Liver (tissue), 9 donors: ENCODE measurements around the gene NMUR2. TPM values are rescaled to one million over a fixed set of nuclear protein-coding genes. Genes with fewer than 3 reads are reported as not detected.

Experiments used
- DNase-seq: peaks from one replicate; pipeline ENCODE4 v3.0.0-alpha.2; 2017; ENCODE audit warnings: low spot score
- H3K27ac ChIP-seq, 2 donors: one replicate each; pipeline ENCODE4 v1.7.0; 2013; ENCODE audit warnings: inconsistent platforms in 2 of 2, low read length in 2 of 2, control low read depth in 1 of 2, low read depth in 1 of 2, mild to moderate bottlenecking in 1 of 2
- H3K27me3 ChIP-seq, 4 donors: one replicate each; pipeline versions ENCODE4 v1.6.1 to v1.7.0; 2013; ENCODE audit warnings: low read length in 3 of 4, inconsistent platforms in 1 of 4, mild to moderate bottlenecking in 1 of 4, moderate library complexity in 1 of 4; ENCODE audit not compliant: control insufficient read depth in 4 of 4, insufficient read depth in 4 of 4
- H3K36me3 ChIP-seq, 4 donors: one replicate each; pipeline versions ENCODE4 v1.6.1 to v1.7.0; 2013; ENCODE audit warnings: low read length in 3 of 4, mild to moderate bottlenecking in 3 of 4, low read depth in 1 of 4, moderate library complexity in 1 of 4; ENCODE audit not compliant: control insufficient read depth in 4 of 4, insufficient read depth in 3 of 4
- H3K4me1 ChIP-seq, 4 donors: one replicate each; pipeline versions ENCODE4 v1.6.1 to v1.7.0; 2013; ENCODE audit warnings: low read length in 3 of 4, mild to moderate bottlenecking in 3 of 4, moderate library complexity in 1 of 4; ENCODE audit not compliant: control insufficient read depth in 4 of 4, insufficient read depth in 4 of 4
- H3K4me3 ChIP-seq, 3 donors: one replicate each; pipeline versions ENCODE4 v1.6.1 to v1.7.0; 2013; ENCODE audit warnings: low read length in 3 of 3, control low read depth in 1 of 3, low read depth in 1 of 3, mild to moderate bottlenecking in 1 of 3
- H3K9ac ChIP-seq, 2 donors: one replicate each; pipeline ENCODE4 v1.7.0; 2013; ENCODE audit warnings: low read length in 2 of 2, mild to moderate bottlenecking in 2 of 2, moderate library complexity in 2 of 2, control low read depth in 1 of 2, low read depth in 1 of 2
- H3K9me3 ChIP-seq, 4 donors: one replicate each; pipeline versions ENCODE4 v1.6.1 to v1.7.0; 2013; ENCODE audit warnings: low read length in 3 of 4; ENCODE audit not compliant: control insufficient read depth in 4 of 4
- EGR1 ChIP-seq, 2 donors: IDR thresholded peaks; 2 replicates each; pipeline ENCODE4 v1.6.1; 2016 to 2018; ENCODE audit warnings: antibody characterized with exemption in 2 of 2, low read depth in 2 of 2
- FOXA1 ChIP-seq: IDR thresholded peaks from 2 replicates; pipeline ENCODE4 v1.6.1; 2016; ENCODE audit warnings: antibody characterized with exemption
- FOXA2 ChIP-seq: IDR thresholded peaks from 2 replicates; pipeline ENCODE4 v1.6.1; 2016; ENCODE audit warnings: antibody characterized with exemption
- GABPA ChIP-seq, 2 donors: IDR thresholded peaks in 1 of 2; conservative IDR thresholded peaks in 1 of 2; 2 replicates each; pipeline ENCODE4 v1.6.1; 2016; ENCODE audit warnings: antibody characterized with exemption in 2 of 2, mild to moderate bottlenecking in 1 of 2, moderate library complexity in 1 of 2
- HNF4A ChIP-seq, 2 donors: conservative IDR thresholded peaks; 2 replicates each; pipeline ENCODE4 v1.6.1; 2016; ENCODE audit warnings: antibody characterized with exemption in 2 of 2, mild to moderate bottlenecking in 2 of 2
- HNF4G ChIP-seq: IDR thresholded peaks from 2 replicates; pipeline ENCODE4 v1.6.1; 2016; ENCODE audit warnings: antibody characterized with exemption
- NR2F2 ChIP-seq: IDR thresholded peaks from 2 replicates; pipeline ENCODE4 v1.6.1; 2016; ENCODE audit warnings: antibody characterized with exemption
- RAD21 ChIP-seq, 2 donors: IDR thresholded peaks; 2 replicates each; pipeline ENCODE4 v1.6.1; 2016; ENCODE audit warnings: antibody characterized with exemption in 2 of 2, mild to moderate bottlenecking in 2 of 2
- TAF1 ChIP-seq: conservative IDR thresholded peaks from 2 replicates; pipeline ENCODE4 v1.6.1; 2016; ENCODE audit warnings: antibody characterized with exemption, mild to moderate bottlenecking
- WGBS: extraction: QIAGEN DNeasy Blood & Tissue Kit; methylation state at CpG from one replicate; pipeline ENCODE4 v1.1.7; 2013; 5-methylcytosine and 5-hydroxymethylcytosine counted together
- polyA plus RNA-seq, 2 donors: library from polyadenylated mRNA; stranded (reverse) in 1 of 2; unstranded in 1 of 2; fragments of 200-250 nt in 1 of 2; fragments of >200 nt in 1 of 2; fragmentation: Nextera tagmentation in 1 of 2; extraction: Ambion mirVana in 1 of 2; gene quantifications; one replicate each; pipeline versions ENCODE4 v1.2.1 to v1.2.3, GENCODE V29; 2013 to 2015
- total RNA-seq, 2 donors: library from RNA; depleted of rRNA; stranded (reverse); fragments of >200 nt; gene quantifications; one replicate each; pipeline ENCODE4 v1.2.3, GENCODE V29; 2014
- TF ChIP-seq, protein P1 (sequence below): IDR thresholded peaks from 2 replicates; pipeline ENCODE4 v1.6.1; 2016; ENCODE audit warnings: antibody characterized with exemption, mild to moderate bottlenecking
- TF ChIP-seq, protein P2 (sequence below): fragments of 150-350 bp; IDR thresholded peaks from 2 replicates; pipeline ENCODE4 v1.5.1; 2017; ENCODE audit warnings: improper control_type of control experiment, low read depth, low read length; ENCODE audit not compliant: missing input control
- TF ChIP-seq, protein P3 (sequence below): IDR thresholded peaks from 2 replicates; pipeline ENCODE4 v1.6.1; 2016; ENCODE audit warnings: antibody characterized with exemption
- TF ChIP-seq, protein P4 (sequence below): IDR thresholded peaks from 2 replicates; pipeline ENCODE4 v1.6.1; 2016; ENCODE audit warnings: antibody characterized with exemption
- donor health status: healthy.
- donor health status: healthy.
- donor health status: healthy.
- donor health status: healthy.
- donor health status: healthy.

The NMUR2 gene
- total and polyA plus RNA-seq, 4 donors: not detected

DNA sequence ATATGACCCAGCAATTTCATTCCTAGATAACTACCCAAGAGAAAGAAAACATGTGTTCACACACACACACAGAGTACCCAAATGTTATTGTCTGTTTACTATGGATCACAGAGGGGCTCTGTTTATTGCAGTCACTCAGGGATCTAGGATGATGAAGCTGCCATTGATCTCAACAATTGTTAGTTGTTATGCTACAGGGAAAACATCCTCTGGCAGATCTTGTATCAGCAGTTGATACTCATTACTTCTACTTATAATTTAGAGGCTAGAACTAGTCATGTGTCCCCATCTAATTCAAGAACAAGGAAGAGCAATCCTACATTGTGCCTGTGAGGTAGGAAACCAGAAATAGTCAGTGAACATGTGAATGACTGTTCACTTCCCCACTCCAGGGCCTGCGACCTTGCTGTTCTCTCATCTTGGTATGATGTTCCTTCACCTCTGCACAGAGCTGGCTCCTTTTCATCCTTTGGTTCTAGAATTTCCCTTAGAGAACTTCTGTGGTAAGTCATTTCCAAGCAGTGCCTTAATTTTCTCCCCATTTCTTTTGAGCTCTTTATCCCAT is 30.3 kb downstream of the NMUR2 start:
- Histone ChIP-seq H3K36me3 (no peaks in the 10 kb centered on the region), H3K9me3 (no peaks in the 10 kb centered on the region), H3K27me3 (peaks cover 0 to 3% (median 0%) of the 10 kb centered on the region in 4 donors), H3K9ac (no peak overlapping the region), H3K4me3 (no peak overlapping the region), H3K27ac (no peak overlapping the region), H3K4me1 (no peaks in the 10 kb centered on the region)
- no peak for DNase-seq
- 57% methylated on average over 1 of the region's 1 CpG for WGBS
- TF ChIP-seq, protein P1, sequence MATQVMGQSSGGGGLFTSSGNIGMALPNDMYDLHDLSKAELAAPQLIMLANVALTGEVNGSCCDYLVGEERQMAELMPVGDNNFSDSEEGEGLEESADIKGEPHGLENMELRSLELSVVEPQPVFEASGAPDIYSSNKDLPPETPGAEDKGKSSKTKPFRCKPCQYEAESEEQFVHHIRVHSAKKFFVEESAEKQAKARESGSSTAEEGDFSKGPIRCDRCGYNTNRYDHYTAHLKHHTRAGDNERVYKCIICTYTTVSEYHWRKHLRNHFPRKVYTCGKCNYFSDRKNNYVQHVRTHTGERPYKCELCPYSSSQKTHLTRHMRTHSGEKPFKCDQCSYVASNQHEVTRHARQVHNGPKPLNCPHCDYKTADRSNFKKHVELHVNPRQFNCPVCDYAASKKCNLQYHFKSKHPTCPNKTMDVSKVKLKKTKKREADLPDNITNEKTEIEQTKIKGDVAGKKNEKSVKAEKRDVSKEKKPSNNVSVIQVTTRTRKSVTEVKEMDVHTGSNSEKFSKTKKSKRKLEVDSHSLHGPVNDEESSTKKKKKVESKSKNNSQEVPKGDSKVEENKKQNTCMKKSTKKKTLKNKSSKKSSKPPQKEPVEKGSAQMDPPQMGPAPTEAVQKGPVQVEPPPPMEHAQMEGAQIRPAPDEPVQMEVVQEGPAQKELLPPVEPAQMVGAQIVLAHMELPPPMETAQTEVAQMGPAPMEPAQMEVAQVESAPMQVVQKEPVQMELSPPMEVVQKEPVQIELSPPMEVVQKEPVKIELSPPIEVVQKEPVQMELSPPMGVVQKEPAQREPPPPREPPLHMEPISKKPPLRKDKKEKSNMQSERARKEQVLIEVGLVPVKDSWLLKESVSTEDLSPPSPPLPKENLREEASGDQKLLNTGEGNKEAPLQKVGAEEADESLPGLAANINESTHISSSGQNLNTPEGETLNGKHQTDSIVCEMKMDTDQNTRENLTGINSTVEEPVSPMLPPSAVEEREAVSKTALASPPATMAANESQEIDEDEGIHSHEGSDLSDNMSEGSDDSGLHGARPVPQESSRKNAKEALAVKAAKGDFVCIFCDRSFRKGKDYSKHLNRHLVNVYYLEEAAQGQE: no peak
- no peak for TF ChIP-seq RAD21 (IDR thresholded peaks at IDR 0.05)
- no peak for TF ChIP-seq GABPA (IDR thresholded peaks at IDR 0.05 in 1 of 2, conservative IDR thresholded peaks at IDR 0.05 in 1 of 2)
- TF ChIP-seq, protein P2, sequence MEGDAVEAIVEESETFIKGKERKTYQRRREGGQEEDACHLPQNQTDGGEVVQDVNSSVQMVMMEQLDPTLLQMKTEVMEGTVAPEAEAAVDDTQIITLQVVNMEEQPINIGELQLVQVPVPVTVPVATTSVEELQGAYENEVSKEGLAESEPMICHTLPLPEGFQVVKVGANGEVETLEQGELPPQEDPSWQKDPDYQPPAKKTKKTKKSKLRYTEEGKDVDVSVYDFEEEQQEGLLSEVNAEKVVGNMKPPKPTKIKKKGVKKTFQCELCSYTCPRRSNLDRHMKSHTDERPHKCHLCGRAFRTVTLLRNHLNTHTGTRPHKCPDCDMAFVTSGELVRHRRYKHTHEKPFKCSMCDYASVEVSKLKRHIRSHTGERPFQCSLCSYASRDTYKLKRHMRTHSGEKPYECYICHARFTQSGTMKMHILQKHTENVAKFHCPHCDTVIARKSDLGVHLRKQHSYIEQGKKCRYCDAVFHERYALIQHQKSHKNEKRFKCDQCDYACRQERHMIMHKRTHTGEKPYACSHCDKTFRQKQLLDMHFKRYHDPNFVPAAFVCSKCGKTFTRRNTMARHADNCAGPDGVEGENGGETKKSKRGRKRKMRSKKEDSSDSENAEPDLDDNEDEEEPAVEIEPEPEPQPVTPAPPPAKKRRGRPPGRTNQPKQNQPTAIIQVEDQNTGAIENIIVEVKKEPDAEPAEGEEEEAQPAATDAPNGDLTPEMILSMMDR: no peak
- TF ChIP-seq, protein P3, sequence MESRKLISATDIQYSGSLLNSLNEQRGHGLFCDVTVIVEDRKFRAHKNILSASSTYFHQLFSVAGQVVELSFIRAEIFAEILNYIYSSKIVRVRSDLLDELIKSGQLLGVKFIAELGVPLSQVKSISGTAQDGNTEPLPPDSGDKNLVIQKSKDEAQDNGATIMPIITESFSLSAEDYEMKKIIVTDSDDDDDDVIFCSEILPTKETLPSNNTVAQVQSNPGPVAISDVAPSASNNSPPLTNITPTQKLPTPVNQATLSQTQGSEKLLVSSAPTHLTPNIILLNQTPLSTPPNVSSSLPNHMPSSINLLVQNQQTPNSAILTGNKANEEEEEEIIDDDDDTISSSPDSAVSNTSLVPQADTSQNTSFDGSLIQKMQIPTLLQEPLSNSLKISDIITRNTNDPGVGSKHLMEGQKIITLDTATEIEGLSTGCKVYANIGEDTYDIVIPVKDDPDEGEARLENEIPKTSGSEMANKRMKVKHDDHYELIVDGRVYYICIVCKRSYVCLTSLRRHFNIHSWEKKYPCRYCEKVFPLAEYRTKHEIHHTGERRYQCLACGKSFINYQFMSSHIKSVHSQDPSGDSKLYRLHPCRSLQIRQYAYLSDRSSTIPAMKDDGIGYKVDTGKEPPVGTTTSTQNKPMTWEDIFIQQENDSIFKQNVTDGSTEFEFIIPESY: no peak
- TF ChIP-seq FOXA2: no peak
- no peak for TF ChIP-seq FOXA1
- TF ChIP-seq HNF4G: no peak
- no peak for TF ChIP-seq EGR1 (IDR thresholded peaks at IDR 0.05; ENCODE audit: low read depth in 2 of 2)
- no peak for TF ChIP-seq HNF4A (conservative IDR thresholded peaks at IDR 0.05)

DNA sequence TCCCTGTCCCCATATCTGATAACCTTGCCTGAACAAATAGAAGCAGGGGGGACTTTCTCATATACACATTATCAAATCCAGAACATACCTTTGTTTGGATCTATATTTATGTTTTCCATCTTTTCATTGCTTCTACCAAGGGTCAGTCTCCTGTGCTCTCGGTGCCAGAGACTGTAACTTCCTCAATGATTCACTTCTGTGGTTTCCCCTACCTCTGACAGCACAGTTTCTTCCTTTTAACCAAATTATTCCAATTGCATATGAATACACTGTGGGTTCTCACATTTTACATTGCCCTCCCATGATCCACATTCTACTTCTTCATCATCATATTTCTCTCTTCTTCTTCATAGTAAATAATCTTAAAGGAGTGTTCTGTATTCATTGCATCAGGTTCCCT is 32.2 kb downstream of the NMUR2 start:
- no peak for DNase-seq
- no peak overlapping the region for H3K4me3 ChIP-seq
- no peak overlapping the region for H3K9ac ChIP-seq
- no peaks in the 10 kb centered on the region for H3K9me3 ChIP-seq
- WGBS: 39% methylated on average over 1 of the region's 1 CpG
- peaks cover 0 to 3% (median 0%) of the 10 kb centered on the region in 4 donors for H3K27me3 ChIP-seq
- H3K4me1 ChIP-seq: no peaks in the 10 kb centered on the region
- no peak overlapping the region for H3K27ac ChIP-seq
- TF ChIP-seq TAF1 (no peak), NR2F2 (no peak), GABPA (IDR thresholded peaks at IDR 0.05 in 1 of 2, conservative IDR thresholded peaks at IDR 0.05 in 1 of 2) (no peak), HNF4G (no peak), FOXA1 (no peak), FOXA2 (no peak)
- TF ChIP-seq, protein P4, sequence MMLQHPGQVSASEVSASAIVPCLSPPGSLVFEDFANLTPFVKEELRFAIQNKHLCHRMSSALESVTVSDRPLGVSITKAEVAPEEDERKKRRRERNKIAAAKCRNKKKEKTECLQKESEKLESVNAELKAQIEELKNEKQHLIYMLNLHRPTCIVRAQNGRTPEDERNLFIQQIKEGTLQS: no peak
- H3K36me3 ChIP-seq: no peaks in the 10 kb centered on the region
